ENCODE results near the gene AGXT. TPM values are rescaled to one million over a fixed set of nuclear protein-coding genes. Genes with fewer than 3 reads are reported as not detected.

Gene AGXT
- total RNA-seq, 2 donors from 2014 or later: 1.9 to 6.1 TPM

- intact Hi-C loops (cut with DNase I): no loop called here
Measured at GRCh38 chr2:240912878-240913809, 44.5 kb downstream of the AGXT start.

GRCh38 chr2:240913810-240914644 lies 45.4 kb downstream of the AGXT start:
- peaks cover 3% of the 10 kb centered on the region for H3K27me3 ChIP-seq
- TF ChIP-seq CTCF (IDR thresholded peaks at IDR 0.05): peak; percentile 93
- no peaks in the 10 kb centered on the region for H3K9me3 ChIP-seq
- no peak overlapping the region for H3K9ac ChIP-seq (ENCODE audit: low read depth in 2 of 2, low read length in 2 of 2)
- H3K4me1 ChIP-seq: no peaks in the 10 kb centered on the region
- intact Hi-C loops (cut with DNase I): no loop called here
- peak; percentile 63 for DNase-seq
- no peak overlapping the region for H3K27ac ChIP-seq
- no peaks in the 10 kb centered on the region for H3K36me3 ChIP-seq
- no peak overlapping the region for H3K4me3 ChIP-seq

More at GRCh38 chr2:240912878-240913809, 44.5 kb downstream of the AGXT start:
- H3K4me3 ChIP-seq: no peak overlapping the region
- no peaks in the 10 kb centered on the region for H3K9me3 ChIP-seq
- H3K9ac ChIP-seq (ENCODE audit: low read depth in 2 of 2, low read length in 2 of 2): no peak overlapping the region
- no peak for DNase-seq
- H3K27ac ChIP-seq: no peak overlapping the region
- no peaks in the 10 kb centered on the region for H3K36me3 ChIP-seq
- peaks cover 3% of the 10 kb centered on the region for H3K27me3 ChIP-seq
- no peaks in the 10 kb centered on the region for H3K4me1 ChIP-seq
- TF ChIP-seq CTCF (IDR thresholded peaks at IDR 0.05): no peak

- Histone ChIP-seq H3K27me3 (peaks cover 3% of the 10 kb centered on the region), H3K4me3 (no peak overlapping the region), H3K36me3 (no peaks in the 10 kb centered on the region), H3K27ac (no peak overlapping the region), H3K9me3 (no peaks in the 10 kb centered on the region), H3K9ac (ENCODE audit: low read depth in 2 of 2, low read length in 2 of 2) (no peak overlapping the region), H3K4me1 (no peaks in the 10 kb centered on the region)
- intact Hi-C loops (cut with DNase I): no loop called here
- no peak for DNase-seq
- no peak for TF ChIP-seq CTCF (IDR thresholded peaks at IDR 0.05)
Measured at GRCh38 chr2:240914645-240915525, 46.3 kb downstream of the AGXT start.

GRCh38 chr2:240915526-240916341 lies 47.1 kb downstream of the AGXT start:
- Histone ChIP-seq H3K27me3 (peaks cover 3% of the 10 kb centered on the region), H3K27ac (no peak overlapping the region), H3K4me3 (no peak overlapping the region), H3K9me3 (no peaks in the 10 kb centered on the region), H3K4me1 (no peaks in the 10 kb centered on the region), H3K9ac (ENCODE audit: low read depth in 2 of 2, low read length in 2 of 2) (no peak overlapping the region), H3K36me3 (no peaks in the 10 kb centered on the region)
- no peak for TF ChIP-seq CTCF (IDR thresholded peaks at IDR 0.05)
- DNase-seq: no peak
- intact Hi-C loops (cut with DNase I): no loop called here

Data from colonic mucosa (tissue), 4 donors.